GM12865 (cell line): Measurements from ENCODE around the gene NRL.

Experiments
- DNase-seq: peaks from one replicate; pipeline ENCODE4 v3.0.0; 2010; ENCODE audit warnings: low read depth
- H3K4me3 ChIP-seq: 2 replicates; pipeline ENCODE4 v1.5.1; 2011; ENCODE audit warnings: mild to moderate bottlenecking, low read depth, low read length, control low read depth
- TF ChIP-seq, protein P1 (sequence below): IDR thresholded peaks from 2 replicates; pipeline ENCODE4 v1.5.1; 2011; ENCODE audit warnings: low read length, control low read depth, low read depth, inconsistent platforms; ENCODE audit not compliant: insufficient read depth; ENCODE audit errors: missing control alignments

The NRL gene

GRCh38 chr14:24064856-24065255 is 49.9 kb downstream of the NRL start:
- DNase-seq: no peak
- TF ChIP-seq, protein P1, sequence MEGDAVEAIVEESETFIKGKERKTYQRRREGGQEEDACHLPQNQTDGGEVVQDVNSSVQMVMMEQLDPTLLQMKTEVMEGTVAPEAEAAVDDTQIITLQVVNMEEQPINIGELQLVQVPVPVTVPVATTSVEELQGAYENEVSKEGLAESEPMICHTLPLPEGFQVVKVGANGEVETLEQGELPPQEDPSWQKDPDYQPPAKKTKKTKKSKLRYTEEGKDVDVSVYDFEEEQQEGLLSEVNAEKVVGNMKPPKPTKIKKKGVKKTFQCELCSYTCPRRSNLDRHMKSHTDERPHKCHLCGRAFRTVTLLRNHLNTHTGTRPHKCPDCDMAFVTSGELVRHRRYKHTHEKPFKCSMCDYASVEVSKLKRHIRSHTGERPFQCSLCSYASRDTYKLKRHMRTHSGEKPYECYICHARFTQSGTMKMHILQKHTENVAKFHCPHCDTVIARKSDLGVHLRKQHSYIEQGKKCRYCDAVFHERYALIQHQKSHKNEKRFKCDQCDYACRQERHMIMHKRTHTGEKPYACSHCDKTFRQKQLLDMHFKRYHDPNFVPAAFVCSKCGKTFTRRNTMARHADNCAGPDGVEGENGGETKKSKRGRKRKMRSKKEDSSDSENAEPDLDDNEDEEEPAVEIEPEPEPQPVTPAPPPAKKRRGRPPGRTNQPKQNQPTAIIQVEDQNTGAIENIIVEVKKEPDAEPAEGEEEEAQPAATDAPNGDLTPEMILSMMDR: no peak
- H3K4me3 ChIP-seq: no peak overlapping the region

DNA sequence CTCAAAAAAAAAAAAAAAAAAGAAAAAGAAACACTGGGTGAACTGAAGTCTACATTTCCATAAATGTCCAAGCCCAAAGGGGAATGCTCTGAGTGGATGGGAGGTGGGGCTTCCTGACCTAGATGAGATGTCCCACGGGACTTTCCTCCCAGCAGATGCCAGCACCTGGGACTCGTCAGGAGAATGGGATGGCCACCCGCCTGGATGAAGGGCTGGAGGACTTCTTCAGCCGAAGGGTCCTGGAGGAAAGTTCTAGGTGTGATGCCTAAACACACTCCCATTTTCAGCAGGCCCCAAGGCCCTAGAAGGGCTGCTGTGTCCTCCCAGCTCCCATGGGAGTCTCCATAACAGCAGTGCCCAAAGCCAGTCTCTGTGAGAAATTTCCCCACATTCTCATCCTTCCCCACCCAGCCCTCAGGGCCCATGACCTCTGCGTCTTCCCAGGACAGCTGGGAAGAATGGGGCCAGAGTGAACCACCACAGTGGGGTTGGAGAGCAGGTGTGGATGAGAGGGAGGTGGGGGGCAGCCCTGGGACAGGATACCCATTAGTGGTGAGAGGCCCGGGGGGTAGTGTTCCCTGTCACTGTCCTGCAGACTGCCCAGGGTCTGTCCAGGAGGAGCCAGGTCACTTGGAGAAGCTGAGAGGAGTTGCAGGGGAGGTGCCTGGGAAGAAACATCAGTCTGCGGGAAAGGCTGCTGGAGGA is 50.5 kb downstream of the NRL start:
- no peak for DNase-seq
- TF ChIP-seq, protein P1: no peak
- H3K4me3 ChIP-seq: no peak overlapping the region

DNA sequence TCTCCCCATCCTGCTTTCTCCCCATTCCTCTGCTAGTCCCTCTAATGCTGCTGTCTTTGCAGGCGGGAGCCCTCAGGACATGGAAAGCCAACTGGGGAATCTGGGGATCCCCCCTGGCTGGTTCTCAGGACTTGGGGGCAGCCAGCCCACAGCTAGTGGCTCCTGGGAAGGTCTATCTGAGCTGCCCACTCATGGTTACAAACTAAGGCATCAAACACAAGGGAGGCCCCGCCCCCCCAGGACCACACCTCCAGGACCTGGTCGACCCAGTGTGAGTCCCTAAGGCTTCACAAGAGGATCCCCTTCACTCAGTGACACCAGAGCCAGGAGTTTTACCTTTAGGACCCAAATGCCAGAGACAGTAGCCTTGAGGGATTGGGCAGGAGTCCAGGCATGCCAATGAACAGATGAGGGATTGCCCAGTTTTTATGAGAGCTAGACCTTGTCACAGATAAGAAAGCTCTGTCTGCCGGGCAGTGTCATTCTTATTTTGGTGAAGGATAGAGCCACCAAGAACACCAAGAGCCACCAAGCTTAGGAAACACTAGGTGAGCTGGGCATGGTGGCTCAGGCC is 51.4 kb downstream of the NRL start:
- TF ChIP-seq, protein P1: no peak
- DNase-seq: no peak
- H3K4me3 ChIP-seq: no peak overlapping the region

DNA sequence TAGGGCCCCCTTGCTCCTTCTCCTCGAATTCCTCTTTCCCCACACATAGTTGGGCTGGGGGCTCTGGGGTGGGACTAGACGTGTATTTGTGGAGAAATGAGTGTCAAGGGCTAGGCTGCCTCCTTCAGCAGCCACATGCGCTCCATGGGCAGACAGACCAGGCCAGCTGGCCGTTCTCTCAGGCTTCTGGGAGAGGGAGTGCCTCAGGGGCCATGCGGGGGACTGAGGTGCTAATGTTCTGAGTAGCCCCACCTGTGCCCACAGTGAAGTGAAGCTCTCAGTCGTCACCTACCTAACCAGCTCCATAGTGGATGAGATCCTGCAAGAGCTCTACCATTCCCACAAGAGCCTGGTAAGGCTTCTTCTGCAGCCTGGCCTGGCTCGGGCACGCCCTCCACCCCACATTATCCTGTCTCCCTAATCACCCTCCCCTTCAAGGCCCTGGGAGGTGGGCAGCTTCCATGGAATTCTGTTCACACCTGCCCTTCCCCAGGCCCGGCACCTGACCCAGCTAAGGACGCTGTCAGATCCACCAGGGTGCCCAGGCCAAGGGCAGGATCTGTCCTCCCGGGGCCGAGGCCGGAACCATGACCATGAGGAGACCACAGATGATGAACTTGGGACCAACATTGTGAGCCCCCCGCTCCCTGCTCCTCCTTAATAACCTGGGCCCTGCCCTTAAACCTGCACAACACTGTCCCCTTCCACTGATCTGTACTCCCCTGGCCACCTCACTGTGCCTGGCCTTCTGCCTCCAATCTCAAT is 52.4 kb downstream of the NRL start:
- no peak overlapping the region for H3K4me3 ChIP-seq
- TF ChIP-seq, protein P1: no peak
- no peak for DNase-seq

- H3K4me3 ChIP-seq: no peak overlapping the region
- DNase-seq: no peak
- TF ChIP-seq, protein P1: no peak
These were observed 53.5 kb downstream of the NRL start for GRCh38 chr14:24060984-24061913.

DNA sequence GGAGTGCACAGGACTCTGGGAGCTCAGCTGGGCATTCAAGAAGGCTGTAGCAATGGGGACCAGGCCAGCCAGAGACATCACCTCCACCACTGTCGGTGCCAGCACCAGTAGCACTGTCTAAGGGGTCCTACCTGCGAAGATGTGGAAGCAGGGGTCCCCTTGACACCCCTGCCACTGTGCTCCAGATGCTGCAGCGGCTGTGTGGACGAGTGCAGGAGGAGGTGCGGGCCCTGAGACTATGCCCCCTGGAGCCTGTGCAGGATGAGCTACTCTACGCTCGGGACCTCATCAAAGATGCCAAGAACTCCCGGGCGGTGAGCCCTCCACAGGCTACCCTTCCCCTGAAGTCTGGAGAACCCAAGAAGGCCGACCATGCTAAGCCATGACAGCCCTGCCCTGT is 54.3 kb downstream of the NRL start:
- no peak overlapping the region for H3K4me3 ChIP-seq
- DNase-seq: no peak
- TF ChIP-seq, protein P1: no peak
